ENCODE results near the gene REM1. TPM values are rescaled to one million over a fixed set of nuclear protein-coding genes. Genes with fewer than 3 reads are reported as not detected.
A peak's percentile ranks its signal among the peaks of the same experiment; 100 is the strongest.

The REM1 gene
- total and polyA plus RNA-seq, 2 of the 13 experiments (the other 11 are each of a cell fraction or from before 2014, with no cell fraction given): not detected

- TF ChIP-seq ARID2 (CRISPR knock-in tag; IDR thresholded peaks at IDR 0.05; ENCODE audit: borderline replicate concordance) (peak; percentile 69; the same call in 1 of the 2 replicates), ZBED4 (CRISPR knock-in tag; IDR thresholded peaks at IDR 0.05; ENCODE audit: borderline replicate concordance) (peak; percentile 42), ZNF431 (CRISPR knock-in tag; IDR thresholded peaks at IDR 0.05; ENCODE audit: borderline replicate concordance, low read depth) (0 out of 2 replicates have a peak, but pooled peaks have one; percentile 24), ZNF33B (CRISPR knock-in tag; IDR thresholded peaks at IDR 0.05) (0 out of 2 replicates have a peak, but pooled peaks have one; percentile 6), GABPB1 (CRISPR knock-in tag; IDR thresholded peaks at IDR 0.05) (no peak), EP300 (IDR thresholded peaks at IDR 0.05; ENCODE audit: low read depth in 2 of 2, low read length in 2 of 2) (no peak), EP300 (CRISPR knock-in tag; IDR thresholded peaks at IDR 0.05; ENCODE audit: borderline replicate concordance) (peak; percentile 36; the same call in 1 of the 2 replicates), TRIM22 (IDR thresholded peaks at IDR 0.05) (no peak), SP5 (CRISPR knock-in tag; IDR thresholded peaks at IDR 0.05; ENCODE audit: borderline replicate concordance, low read depth) (no peak), ZNF749 (CRISPR knock-in tag; IDR thresholded peaks at IDR 0.05; ENCODE audit: borderline replicate concordance) (no peak), ZNF567 (CRISPR knock-in tag; IDR thresholded peaks at IDR 0.05; ENCODE audit: borderline replicate concordance) (peak; percentile 40; the same call in 1 of the 2 replicates), ZNF230 (CRISPR knock-in tag; IDR thresholded peaks at IDR 0.05) (no peak), NFE2 (CRISPR knock-in tag; IDR thresholded peaks at IDR 0.05) (0 out of 2 replicates have a peak, but pooled peaks have one; percentile 50), PATZ1 (CRISPR knock-in tag; IDR thresholded peaks at IDR 0.05) (peak; percentile 19; the same call in 1 of the 2 replicates), YEATS2 (CRISPR knock-in tag; IDR thresholded peaks at IDR 0.05; ENCODE audit: borderline replicate concordance) (no peak; the same call in 1 of the 2 replicates), ZNF234 (CRISPR knock-in tag; conservative IDR thresholded peaks at IDR 0.05) (no peak), DZIP1 (CRISPR knock-in tag; IDR thresholded peaks at IDR 0.05) (0 out of 2 replicates have a peak, but pooled peaks have one; percentile 24), ZNF432 (CRISPR knock-in tag; IDR thresholded peaks at IDR 0.05; ENCODE audit: borderline replicate concordance) (0 out of 2 replicates have a peak, but pooled peaks have one; percentile 77), SALL1 (CRISPR knock-in tag; IDR thresholded peaks at IDR 0.05) (peak; percentile 19; the same call in 1 of the 2 replicates)
Measured at GRCh38 chr20:31515072-31515774, 40.1 kb downstream of the REM1 start (continued).

All from HepG2 (cell line).